IMR-90 (cell line): ENCODE measurements around the gene ENO2.

Source experiments
- BHLHE40 ChIP-seq: fragments of 150-350 bp; IDR thresholded peaks from 2 replicates; pipeline ENCODE4 v1.6.1; 2016; ENCODE audit warnings: mild to moderate bottlenecking, low read depth, low read length
- CEBPB ChIP-seq: IDR thresholded peaks from 2 replicates; pipeline ENCODE4 v1.6.1; 2012; ENCODE audit warnings: low read depth, low read length, improper control_type of control experiment
- CTCF ChIP-seq: conservative IDR thresholded peaks from 2 replicates; pipeline ENCODE4 v1.5.1; 2012; ENCODE audit warnings: mild to moderate bottlenecking, low read depth, low read length, improper control_type of control experiment
- POLR2A ChIP-seq: IDR thresholded peaks from 2 replicates; pipeline ENCODE4 v1.6.1; 2012; ENCODE audit warnings: mild to moderate bottlenecking, low read depth, low read length
- RAD21 ChIP-seq: IDR thresholded peaks from 2 replicates; pipeline ENCODE4 v1.6.1; 2012; ENCODE audit warnings: low read length, improper control_type of control experiment
- USF2 ChIP-seq: fragments of 150-350 bp; IDR thresholded peaks from 2 replicates; pipeline ENCODE4 v1.6.1; 2017; ENCODE audit warnings: mild to moderate bottlenecking, antibody characterized with exemption, low read length, low read depth

GRCh38 chr12:6919588-6919987 lies 5.2 kb downstream of the ENO2 start:
- TF ChIP-seq CTCF = no peak
- no peak for TF ChIP-seq BHLHE40
- TF ChIP-seq RAD21 = no peak
- TF ChIP-seq POLR2A = no peak
- TF ChIP-seq CEBPB = no peak
- TF ChIP-seq USF2 = no peak
